ENCODE measurements around the gene CSF1R.
"Not testable (repeated sequence)": the region's sequence is repeated elsewhere in the genome, so short reads cannot be mapped to it uniquely, and the experiment has no call there.

The CSF1R gene

DNA sequence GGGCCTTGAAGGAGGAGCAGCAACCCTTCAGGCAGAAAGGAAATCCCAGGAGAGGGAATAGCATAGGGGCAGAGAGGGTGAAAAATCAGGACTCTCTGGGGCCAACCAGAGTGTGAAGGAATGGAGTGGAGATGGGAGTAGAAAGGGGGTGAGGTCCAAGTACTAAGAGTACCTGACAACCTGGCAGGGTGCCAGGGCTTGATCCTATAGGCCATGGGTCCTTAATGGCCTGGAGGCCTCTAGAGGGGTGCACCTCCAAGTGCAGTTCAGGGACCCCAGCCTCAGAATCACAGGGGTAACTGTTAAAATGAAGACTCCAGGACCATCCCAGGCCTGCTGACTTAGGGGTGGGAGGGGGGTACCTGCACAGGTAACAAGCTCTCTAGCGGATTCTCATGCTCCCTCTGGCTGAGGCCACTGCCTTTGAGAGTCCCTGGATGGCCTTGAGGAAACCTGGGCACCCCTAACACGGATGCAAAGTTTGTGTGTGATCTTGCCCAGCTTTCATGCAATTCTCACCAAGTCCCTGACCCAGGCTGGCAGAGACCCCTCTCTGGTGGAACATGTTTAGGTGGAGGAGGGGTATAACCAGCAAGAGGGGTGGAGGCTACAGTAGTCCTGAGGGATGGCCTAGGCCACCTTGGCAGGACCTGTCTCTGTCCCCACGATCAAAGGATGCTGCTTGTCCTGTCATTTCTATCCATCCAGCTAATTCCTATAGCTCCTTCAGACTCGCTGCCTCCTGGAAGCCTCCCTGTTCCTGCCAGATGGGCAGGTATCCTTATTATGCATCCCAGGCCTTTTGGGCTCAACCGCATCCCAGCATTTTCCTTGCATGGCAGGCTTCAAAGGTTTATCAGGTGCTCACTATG, 17.6 kb upstream of the CSF1R start:
- no peak for DNase-seq (ENCODE audit: low read depth)

DNA sequence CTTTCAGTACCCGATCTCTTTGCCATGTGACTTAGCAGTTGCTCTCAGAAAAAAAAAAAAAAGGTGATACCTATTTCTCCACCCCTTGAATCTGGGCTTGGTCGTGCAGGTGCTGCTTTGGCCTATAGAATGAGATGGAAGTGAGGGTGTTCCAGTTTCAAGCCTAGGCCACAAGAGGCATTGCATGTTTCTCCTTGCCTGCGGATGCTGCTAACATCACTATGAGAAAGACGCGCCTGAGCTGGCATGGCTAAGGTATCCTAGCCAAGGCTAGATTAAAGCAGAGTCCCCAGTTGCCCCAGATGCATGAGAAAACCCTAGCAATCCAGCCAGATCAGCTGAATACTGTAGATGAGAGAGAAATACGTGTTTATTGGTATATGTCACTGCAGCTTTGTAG, 14.7 kb upstream of the CSF1R start:
- no peak for DNase-seq (ENCODE audit: low read depth)

DNA sequence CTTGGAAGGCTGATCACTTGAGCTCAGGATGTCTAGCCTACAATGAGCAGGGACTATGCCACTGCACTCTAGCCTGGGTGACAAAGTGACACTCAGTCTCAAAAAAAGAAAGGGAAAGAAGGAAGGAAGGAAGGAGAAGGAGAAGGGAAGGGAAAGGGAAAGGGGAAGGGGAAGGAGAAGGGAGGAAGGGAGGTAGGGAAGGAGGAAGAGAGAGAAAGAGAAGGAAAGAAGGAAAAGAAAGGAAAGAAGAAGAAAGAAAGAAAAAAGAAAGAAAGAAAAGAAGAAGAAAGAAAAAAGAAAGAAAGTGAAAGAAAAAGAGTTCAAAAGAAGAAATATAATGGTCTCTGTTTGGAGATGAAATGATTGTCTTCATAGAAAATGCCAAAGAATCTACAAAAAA, 10.8 kb upstream of the CSF1R start:
- no peak for DNase-seq (ENCODE audit: low read depth)

DNA sequence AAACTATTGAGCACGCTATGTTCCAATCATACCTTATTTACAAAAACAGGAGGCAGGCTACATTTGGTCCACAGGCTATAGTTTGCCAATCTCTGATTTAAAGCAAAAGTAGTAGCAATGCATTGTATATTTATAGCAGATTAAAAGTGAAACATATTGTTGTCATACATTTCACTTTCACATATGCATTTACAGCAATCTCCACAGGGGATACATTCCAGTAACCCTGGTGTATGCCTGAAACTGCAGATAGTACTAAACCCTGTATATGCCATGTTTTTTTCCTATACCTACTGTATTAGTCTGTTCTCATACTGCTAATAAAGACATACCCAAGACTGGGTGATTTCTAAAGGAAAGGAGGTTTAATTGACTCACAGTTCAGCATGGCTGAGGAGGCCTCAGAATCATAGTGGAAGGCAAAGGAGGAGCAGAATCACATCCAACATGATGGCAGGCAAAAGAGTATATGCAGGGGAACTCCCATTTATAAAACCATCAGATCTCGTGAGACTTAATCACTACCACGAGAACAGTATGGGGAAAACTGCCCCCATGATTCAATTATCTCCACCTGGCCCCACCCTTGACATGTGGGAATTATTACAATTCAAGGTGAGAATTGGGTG, 5.9 kb upstream of the CSF1R start:
- DNase-seq (ENCODE audit: low read depth) = no peak

DNA sequence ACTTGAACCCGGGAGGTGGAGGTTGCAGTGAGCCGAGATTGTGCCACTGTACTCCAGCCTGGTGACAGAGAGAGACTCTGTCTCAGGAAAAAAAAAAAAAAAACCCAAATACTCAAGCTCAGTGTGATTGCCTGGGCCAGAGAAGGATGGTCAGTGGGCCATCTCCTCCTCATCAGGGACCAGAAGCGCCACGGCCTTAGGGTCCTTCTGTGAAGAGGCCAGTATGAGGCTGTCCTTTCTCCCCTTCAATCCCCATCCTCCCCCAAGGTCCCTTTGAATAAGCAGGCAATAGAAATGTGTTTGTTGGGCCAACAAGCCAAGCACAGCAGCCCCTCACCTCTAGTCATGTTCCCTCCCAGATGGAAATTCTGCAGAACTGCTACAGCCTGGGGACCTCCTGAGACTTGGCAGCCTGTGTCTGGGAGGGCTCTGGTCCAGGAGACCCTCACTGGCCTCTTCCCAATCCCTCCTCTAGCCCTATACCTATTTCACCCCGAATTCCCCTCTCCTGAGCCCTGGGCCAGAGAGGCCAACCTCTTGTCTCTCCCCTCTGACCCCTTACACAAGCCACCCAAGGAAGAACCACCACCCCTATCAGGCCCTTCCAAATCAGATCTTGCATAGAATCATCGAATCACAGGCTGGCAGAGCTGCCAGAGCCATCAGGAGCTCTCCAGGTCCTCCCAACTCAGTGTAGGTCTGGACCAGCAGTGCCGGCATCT, 1.0 kb downstream of the CSF1R start:
- DNase-seq (ENCODE audit: low read depth) = no peak

DNA sequence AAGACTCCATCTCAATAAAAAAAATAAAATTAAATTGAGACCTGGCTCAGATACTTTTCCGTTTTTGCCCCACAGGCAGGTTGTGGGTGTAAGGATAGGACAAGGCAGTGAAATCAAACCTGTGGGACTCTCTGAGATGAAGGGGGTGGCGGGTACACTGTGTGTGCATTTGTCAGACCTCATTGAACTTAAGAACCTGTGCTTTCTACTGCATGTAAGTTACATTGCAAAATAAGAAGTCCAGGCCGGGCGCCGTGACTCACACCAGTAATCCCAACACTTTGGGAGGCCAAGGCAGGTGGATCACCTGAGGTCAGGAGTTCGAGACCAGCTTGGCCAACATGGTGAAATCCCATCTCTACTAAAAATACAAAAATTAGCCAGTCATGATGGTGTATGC, 1.6 kb downstream of the CSF1R start:
- not testable (repeated sequence) for DNase-seq (ENCODE audit: low read depth)

DNA sequence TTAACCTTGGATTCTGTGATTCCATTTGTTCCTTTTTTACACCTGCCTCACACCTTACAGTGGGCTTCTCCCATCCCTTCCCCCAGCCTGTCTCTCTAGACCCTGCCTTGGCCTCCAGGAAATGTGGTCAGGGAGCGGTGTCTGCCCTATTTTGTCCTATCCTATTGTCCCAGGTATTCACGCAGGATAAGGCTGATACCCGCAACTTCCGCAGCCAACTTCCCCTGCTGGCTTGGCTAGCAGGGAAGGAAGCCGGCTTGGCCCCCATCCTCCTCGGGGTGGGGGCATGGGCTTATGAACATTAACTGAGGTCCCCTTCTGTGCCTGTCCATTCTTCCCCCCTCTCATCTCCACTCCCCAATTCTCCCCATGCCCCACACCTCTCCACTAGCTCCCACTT, 3.5 kb downstream of the CSF1R start:
- no peak for DNase-seq (ENCODE audit: low read depth)

DNA sequence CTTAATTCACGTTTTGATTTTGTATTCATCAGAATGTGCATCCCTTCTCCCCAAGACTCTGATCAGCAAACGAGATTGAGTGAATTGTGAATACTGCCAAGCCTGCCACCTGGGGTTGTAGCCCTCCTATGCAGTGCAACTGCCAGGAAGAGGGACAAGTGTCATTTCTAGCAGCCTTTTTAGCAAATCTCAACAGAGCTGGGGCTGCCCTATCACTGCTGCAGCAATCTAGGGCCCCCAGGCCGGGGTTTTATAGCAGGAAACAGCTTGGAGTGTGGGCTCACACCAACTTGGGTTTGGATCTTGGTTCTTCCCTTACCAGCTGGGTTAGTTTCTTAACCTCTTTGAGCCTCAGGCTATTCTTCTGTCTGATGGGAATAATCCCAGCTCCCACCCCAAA, 4.0 kb downstream of the CSF1R start:
- DNase-seq (ENCODE audit: low read depth) = no peak

DNA sequence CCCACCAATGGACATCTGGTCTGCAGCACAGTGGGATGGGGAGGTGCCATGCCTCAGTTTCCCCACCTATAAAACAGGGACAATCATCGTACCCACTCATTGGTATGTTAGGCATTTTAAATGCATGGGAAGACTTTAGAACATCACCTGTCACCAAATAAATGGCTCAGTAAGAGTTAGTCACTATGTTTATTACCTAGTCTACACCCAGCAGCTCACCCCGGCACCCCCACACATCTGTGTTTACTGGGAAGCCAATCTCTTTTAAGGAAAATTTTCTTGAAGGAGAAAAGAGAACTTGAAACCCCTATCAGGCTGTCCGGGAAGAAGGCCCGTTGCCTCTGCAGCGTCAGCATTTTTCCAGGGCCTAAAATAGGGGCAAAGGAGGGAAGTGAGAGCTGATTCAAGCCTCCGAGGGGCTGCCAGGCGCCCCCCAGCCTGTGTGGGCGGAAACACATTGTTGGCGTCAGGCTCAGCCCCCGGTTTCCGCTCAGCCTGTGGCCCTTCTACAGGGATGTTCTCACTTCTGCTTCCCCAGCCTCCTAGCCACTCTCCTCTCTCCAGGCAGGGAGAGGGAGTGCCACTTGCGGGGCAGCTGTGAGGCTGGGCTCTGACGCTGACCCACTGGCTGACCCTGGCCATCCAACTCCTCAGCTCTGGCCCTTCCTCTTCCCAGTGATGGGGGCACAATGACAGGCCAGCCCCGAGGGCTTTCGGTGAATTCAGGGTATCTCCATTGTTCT, 4.6 kb downstream of the CSF1R start:
- DNase-seq (ENCODE audit: low read depth) = no peak

DNA sequence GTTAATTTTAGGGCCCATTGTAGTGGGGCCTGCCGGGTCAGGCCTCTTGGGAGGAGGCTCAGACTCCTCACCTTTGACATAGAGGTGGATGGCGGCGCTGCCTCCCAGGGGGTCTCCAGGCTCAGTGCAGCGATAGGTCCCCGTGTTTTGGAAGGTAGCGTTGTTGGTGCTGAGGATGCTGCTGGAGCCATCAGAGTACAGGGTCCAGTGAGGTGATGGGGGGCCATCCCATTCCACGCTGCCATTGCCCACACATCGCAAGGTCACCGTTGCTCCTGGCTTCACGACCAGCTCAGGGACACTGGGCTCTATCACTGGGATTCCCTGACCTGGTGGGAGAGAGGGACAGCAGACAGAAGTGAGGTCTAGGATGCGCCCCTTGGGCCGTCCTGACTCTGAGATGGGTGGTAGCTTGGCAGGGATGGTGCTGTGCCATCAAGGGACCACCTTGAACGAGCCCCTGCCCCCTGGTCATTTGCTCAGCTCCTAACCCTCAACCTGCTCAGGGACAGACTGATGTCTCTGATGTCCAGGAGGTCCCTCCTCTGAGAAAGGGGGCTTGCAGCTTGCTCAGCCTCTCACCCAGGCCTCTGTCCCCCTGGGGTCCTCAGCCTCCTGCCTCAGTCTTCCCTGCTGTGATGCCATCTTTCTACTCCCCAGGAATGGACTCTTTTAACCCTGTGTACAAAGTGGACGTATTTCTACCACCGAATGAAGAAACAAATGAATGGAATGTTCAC, 5.5 kb downstream of the CSF1R start:
- DNase-seq (ENCODE audit: low read depth) = no peak

DNA sequence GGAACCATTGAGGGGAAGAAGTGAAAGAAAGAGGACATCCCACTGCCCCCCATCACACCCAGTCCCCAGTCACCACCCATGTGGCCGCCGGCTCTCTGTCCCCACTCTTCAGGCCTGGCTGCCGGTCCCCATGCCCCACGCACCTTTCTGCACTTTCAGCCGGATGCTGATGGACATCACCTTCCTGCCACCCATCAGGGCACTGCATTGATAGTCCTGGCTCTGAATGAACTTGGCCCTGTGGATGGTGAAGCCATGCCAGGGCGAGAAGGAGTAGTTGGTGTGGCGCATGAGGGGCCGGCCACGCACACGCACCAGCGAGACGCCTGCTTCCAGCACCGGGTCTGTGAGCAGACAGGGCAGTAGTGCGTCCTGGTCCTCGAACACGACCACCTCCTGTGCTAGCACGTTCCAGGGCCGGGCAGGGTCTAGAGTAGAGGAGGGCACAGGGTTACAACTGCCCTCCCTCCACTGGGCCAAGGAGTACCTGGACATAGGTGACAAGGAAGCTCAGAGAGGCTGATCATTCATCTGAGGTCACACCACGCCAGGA, 6.4 kb downstream of the CSF1R start:
- DNase-seq (ENCODE audit: low read depth) = no peak

DNA sequence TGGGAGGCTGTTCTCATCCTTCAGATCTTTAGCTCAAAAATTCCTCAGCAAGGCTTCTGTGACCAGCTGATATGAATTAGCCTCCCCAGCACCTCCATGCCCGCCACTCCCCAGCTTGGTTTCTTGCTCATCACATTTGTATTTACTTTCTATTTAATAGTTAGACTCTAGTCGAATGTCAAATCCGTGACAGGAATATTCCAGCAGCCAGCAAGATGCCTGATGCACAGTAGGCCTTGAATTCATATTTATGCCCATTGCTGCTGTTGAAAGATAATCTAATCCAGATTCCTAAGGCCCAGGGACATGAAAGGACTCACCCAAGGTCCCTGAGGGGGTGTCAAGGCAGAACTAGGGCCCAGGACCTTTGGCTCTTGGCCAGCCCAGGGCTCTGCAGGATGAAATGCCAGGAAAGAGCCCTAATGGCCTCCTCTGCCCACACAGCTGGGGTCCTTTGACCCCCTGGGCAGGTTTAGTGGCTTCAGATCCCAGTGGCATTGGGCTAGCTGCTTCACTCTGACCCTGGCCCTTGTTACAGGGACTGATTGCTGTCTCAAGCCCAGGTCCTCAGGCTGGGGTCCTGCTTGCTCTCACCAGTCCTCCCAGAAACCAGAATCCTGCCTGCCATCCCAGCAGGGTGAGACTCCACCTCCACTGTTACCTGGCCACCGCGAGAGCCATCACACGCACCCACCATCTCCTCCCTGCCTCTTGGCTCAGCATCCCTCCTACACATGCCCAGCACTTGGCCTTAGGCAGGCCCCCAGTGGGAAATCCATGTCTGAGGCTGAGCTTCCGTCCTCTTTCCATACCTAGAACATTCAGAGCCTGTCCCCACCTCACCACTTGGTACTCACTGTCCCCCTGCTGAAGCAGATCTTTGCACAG, 7.3 kb downstream of the CSF1R start:
- DNase-seq (ENCODE audit: low read depth) = no peak

DNA sequence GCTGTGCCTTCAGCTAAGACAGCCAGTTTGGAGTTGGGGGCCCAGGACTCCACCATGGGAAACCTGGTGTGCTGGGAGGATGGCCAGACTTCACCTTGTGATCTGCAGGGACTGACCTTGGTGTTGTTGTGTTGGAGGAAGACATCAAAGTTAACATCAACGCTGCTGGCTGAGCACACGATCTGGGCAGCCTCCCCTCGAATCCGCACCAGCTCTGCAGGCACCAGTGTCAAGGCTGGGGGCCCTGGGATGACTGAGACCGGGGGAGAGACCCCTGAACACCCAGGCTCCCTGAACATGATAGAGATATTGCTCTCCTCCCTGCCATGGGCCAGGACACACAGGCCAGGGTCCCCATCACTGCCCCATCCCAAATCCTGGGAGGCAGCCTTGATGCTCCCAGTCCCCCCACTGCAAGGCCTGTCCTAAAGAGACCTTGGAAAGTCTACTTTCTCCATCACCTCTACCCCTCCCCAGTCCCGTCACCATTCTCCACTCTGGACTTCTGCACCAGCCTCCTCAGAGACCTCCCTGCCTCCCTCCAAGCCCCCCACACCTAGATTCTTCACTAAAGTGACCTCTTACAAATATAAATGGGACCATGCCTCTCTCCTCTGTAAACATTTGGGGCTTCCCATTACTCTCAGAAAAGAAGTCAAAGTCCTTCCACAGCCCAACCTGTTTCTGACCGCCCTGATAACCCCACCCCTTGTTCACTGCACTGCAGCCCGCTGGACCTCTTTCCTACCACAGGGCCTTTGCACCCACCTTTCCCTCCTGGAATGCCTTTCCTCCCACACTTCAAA, 8.2 kb downstream of the CSF1R start:
- no peak for DNase-seq (ENCODE audit: low read depth)

DNA sequence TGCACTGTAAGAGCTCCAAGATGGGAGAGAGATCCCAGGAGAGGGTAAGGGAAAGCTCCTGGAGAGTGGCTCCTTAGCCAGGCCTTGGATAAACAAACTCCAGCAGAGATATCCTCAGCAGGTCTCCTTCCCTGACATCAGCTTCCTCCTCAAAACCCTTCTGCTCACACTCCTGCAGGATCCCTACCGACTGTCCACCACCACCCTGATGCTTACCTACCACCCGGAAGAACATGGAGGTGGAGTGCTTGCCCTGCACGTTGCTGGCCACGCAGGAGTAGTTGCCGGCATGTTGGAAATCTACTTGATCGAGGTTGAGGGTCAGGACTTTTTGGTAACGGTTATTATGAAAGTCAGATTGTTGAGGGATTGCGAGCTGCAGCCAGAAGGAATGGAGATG, 9.3 kb downstream of the CSF1R start:
- DNase-seq (ENCODE audit: low read depth) = no peak

DNA sequence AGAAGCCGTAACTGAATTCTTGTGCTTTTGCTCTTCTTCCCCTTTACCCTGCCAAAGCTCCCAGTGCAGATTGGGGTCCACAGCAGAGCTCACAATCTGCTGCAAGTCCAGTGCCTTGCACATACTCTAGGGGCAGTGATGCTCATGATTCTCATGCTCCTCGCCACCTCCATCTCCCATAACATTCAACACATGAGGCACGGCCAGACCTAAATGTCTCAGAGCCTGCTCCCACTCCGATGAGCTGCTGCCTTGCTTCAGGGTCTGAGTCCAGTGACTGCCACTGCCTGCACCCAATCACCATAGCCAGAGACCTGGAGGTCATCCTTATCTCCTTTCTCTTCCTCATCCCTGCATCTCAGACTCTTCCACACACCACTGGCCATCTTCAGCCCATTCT, 10.5 kb downstream of the CSF1R start:
- no peak for DNase-seq (ENCODE audit: low read depth)

DNA sequence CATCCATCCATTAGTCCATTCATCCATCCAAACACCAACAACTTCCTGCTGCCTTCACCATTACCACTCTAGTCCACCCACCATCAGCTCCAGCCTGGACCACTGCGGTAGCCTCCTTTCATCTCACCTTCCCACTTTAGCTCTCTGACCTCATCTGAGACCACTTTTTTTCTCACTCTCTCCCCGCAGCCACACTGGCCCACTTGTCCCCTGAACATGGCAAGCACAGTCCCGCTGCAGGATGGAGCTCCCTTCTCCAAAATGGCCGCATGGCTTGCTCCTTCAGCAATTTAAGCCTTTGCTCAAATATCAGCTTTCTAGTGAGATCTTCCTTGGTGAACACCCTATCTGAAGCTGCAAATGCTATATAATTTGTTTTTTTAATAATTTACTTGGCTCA, 11.1 kb downstream of the CSF1R start:
- no peak for DNase-seq (ENCODE audit: low read depth)

DNA sequence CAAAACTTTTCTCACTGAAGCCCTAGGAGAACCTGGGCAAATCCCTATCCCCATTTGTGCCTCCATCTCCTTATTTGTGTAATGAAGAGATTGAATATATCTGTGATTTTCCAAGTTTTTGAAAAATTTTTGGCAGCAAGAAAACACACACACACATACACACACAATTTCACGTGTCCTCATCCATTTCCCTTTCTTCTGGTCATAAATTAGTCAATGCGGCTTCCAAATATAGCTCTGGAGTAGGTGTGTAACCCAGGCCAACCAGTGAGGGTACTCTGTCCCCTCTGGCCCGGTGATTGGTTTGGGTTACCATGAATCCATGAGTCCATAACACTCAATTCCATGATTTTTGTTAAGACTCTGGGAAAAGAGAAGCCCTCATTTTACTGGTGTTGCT, 12.7 kb downstream of the CSF1R start:
- DNase-seq (ENCODE audit: low read depth) = no peak

DNA sequence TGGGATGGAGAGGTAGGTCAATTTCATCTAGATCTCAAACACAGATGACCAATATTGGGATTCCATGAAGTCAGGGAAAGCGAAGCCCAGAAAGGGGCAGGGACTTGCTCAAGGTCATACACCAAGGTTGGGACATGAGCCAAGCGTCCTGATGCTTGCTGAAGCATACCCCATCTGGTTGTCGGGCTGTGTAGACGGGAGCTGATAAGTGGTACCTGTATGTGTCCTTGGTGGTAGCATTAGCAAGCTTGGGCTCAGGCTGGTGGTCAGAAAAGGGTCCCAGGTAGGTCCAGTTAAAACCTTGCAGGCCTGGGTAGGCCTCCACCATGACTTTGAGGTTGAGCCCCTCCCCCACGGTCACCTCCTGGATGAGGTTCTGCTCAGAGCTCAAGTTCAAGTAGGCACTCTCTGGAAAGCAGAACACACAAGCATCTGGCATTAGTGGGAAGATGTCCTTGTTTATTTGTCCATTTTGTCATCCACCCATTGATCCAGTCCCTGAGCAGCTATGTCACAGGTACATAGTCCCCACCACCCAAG, 13.2 kb downstream of the CSF1R start:
- no peak for DNase-seq (ENCODE audit: low read depth)

DNA sequence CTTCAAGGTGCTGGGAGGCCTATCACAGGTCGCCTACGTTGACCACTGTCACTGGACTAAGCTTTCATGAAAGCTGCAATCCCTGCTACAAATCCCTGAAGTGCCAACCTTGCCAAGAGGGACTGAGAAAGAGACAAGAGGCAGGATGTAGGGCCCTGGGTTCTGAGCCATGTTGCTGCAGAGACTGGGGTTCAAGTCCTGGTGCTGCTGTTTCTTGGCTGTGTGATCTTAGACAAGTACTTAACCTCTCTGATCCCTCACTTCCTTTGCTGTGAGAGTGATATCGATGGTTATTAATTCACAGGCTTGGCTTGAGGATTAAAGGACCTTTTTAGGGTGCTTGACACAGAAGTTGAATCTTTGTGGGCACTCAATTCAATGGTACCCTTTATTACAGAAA, 15.5 kb downstream of the CSF1R start:
- no peak for DNase-seq (ENCODE audit: low read depth)

Measured in T-helper 22 cell (primary cell).